Esophagus muscularis mucosa (tissue), 4 donors: ENCODE data around the gene LPAR2.

Experiments
- CTCF ChIP-seq, 3 experiments: fragments of 200-600 bp in 2 of 3; fragments of 450-650 bp in 1 of 3; sonication (generic) in 2 of 3; IDR thresholded peaks; one replicate each; pipeline ENCODE4 v1.5.1; 2017 to 2019; ENCODE audit warnings: antibody characterized with exemption in 3 of 3, mild to moderate bottlenecking in 2 of 3, moderate library complexity in 1 of 3
- EP300 ChIP-seq: sonication (generic); formaldehyde crosslinking; IDR thresholded peaks from one replicate; pipeline ENCODE4 v1.6.1; 2017; ENCODE audit warnings: antibody characterized with exemption
- POLR2A ChIP-seq: fragments of 450-650 bp; IDR thresholded peaks from one replicate; pipeline ENCODE4 v1.6.1; 2017; ENCODE audit warnings: antibody characterized with exemption, moderate library complexity, mild to moderate bottlenecking, low read depth
- POLR2AphosphoS5 ChIP-seq, 2 donors: sonication (generic); formaldehyde crosslinking; IDR thresholded peaks; one replicate each; pipeline ENCODE4 v1.6.1; 2017; ENCODE audit warnings: antibody characterized with exemption in 2 of 2

- TF ChIP-seq CTCF (IDR thresholded peaks at IDR 0.05) (no peak), POLR2A (no peak), EP300 (no peak), POLR2AphosphoS5 (IDR thresholded peaks at IDR 0.05) (no peak)
Observed at GRCh38 chr19:19627621-19628500, at the start of gene LPAR2.
